Thyroid gland (tissue), 4 donors: Measurements from ENCODE around the gene CHST11.

ENCODE experiments used
- CTCF ChIP-seq, 6 experiments: fragments of 200-600 bp in 3 of 6; fragments of 450-650 bp in 3 of 6; sonication (generic) in 3 of 6; IDR thresholded peaks; one replicate each; pipeline ENCODE4 v1.5.1; 2016 to 2019; ENCODE audit warnings: antibody characterized with exemption in 6 of 6, mild to moderate bottlenecking in 2 of 6, inconsistent platforms in 1 of 6, moderate library complexity in 1 of 6
- POLR2A ChIP-seq, 2 donors: fragments of 450-650 bp; IDR thresholded peaks; one replicate each; pipeline ENCODE4 v1.6.1; 2017; ENCODE audit warnings: antibody characterized with exemption in 2 of 2, mild to moderate bottlenecking in 2 of 2, moderate library complexity in 1 of 2

- no peak for TF ChIP-seq POLR2A (IDR thresholded peaks at IDR 0.05)
- no peak for TF ChIP-seq CTCF (IDR thresholded peaks at IDR 0.05)
These were observed 26.0 kb downstream of the CHST11 start for GRCh38 chr12:104482748-104483147.
